Activated T-cell treated with anti-CD3 and anti-CD28 coated beads for 4 hours (primary cell): Measurements from ENCODE around the gene C2orf72.
"Not testable (repeated sequence)": the region's sequence is repeated elsewhere in the genome, so short reads cannot be mapped to it uniquely, and the experiment has no call there.

Source experiments
- DNase-seq: peaks from one replicate; pipeline ENCODE4 v3.0.0-alpha.2; 2020

Gene C2orf72

DNA sequence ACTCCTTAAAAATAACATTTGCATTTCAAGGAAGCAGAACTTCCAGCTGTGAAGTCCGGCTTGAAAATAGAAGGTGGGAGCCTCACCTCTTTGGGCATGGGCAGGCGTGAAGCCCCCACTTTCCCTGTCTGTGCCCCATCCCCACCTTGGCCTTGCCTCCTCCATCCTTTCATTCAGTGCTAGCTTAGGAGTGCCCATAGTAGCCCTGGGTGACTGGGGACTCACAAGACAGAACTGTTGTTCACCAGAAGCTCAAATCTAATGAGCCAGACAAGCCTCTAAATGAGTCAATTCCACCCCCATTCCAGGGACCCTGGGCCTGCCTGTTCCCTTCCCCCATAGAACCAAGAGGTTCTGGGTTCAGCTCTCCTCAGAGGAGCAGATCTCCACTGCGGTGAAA lies 21.4 kb upstream of the C2orf72 start:
- no peak for DNase-seq

DNA sequence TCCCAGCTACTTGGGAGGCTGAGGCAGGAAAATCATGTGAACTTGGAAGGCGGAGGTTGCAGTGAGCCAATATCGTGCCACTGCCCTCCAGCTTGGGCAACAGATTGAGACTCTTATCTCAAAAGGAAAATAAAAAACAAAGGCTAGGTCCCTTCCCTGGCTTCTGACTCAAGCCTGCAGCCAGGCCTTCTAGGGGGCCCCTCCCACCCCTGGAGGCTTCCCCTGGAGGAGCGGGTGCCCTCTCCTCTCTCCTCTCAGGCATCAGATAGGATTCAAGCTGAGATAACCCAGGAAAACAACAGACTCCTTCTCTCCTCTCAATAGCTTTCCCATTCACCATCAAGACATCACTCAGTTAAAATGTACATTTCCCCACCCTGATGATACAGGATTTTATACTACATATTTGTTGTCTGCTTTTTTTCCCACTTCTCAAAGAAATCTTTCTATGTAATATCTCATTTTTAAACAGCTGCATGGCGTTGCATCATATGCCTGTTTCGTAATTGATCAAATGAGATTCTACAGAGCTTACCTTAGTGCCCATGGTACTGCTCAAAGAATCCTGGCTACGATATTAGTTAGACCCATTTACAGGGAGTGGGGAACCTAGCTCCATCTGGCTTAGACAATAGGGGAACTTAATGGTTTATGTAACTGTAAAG lies 20.6 kb upstream of the C2orf72 start:
- no peak for DNase-seq

DNA sequence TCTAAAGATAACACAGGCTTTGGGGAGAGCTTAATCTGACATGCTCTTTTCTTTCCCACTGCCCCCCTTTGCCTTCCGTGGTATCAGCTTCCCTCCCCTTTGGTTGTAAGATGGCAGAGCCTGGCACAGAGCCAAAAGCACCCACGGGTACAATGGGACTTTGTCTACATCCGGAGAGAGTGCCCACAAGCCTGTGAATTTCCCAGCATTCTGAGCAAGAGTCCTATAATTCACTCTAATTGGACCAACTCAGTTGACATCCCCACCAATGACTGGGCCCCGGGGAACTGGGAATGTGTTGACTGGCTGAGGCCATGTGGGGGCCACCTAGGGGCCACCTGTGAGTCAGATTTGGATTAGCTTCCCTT lies 20.1 kb upstream of the C2orf72 start:
- no peak for DNase-seq

DNA sequence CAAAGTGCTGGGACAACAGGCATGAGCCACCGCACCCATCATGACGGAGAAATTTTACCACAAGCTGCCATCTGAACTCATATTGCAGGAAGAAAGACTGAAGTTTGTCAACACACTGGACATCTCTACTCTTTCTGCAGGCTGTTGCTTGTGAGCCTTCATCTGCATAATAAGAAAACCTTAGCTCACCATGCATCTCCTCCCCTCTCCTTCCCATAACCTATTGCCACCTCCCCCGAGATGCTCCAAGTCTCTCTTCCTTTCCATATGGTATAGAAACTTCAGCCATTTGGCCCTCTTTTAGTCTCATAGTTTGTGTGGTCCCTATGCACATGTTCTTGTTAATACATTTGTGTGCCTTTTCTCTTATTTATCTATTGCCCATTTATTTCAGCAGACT lies 19.1 kb upstream of the C2orf72 start:
- no peak for DNase-seq

DNA sequence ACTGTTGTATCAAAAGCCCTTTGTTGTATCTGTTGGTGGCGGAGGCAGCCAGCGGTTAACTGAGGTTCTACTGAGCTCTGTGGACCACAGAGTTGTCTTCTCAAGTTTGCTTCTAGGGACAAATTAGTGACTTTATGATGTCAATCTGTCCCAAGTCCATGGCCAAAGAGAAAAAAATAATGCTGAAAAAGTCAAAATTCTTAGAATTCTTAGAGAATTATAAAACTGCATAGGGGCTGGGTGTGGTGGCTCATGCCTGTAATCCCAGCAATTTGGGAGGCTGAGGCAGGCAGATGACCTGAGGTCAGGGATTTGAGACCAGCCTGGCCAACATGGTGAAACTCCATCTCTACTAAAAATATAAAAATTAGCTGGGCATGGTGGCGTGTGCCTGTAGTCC lies 12.3 kb upstream of the C2orf72 start:
- not testable (repeated sequence) for DNase-seq

DNA sequence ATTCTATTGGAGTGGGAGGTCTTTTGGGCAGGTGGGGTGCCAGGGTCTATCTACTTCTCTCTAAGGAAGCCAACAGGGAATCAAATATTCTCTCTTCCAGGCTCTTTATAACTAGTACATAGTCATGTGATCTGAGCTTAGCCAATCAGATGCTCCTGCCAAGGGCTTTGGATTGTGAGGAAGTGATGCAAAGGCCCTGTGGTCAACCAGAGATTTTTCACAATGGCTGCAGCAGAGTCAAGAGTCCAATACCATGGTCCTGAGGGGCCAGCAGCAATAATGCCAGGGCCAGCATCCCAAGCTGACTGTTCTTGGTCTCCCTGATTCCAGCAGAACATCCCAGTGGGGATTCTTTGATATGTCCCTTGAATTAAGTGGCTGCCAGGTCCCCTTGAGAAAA lies 8.4 kb upstream of the C2orf72 start:
- no peak for DNase-seq

DNA sequence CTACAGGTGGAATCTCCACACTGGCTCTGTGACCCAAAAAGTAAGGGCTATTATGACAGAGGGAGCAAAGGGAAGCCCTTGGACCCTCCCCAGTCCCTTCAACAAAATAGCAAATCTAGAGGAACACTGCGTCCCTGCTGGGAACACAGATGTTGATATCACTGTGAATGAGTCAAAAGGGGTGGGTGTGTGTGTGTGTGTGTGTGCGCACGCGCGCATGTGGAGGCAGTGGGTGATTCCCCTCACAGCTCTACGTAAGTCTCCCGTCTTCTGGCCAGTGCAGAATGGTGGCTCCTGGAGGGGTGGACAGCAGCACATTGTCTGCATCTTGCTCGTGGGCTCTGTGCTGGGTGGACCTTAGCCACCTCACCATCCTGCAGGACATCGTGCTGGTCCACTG lies 7.8 kb upstream of the C2orf72 start:
- no peak for DNase-seq

DNA sequence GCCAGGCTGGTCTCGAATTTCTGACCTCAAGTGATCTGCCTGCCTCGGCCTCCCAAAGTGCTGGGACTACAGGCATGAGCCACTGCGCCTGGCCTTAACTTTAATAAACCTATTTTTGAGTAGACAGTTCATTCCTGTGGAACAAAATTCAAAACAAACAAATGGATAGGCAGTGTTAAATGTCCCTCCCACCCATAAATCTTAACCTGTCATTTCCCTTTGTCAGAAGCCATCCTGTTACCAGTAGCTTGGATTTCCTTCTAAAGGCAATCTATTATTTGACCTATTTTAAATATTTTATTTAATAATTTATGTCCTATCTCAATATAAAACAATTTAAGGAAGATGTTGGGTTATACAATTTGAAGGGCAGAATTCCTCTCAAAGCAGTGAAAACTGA lies 6.6 kb upstream of the C2orf72 start:
- no peak for DNase-seq

DNA sequence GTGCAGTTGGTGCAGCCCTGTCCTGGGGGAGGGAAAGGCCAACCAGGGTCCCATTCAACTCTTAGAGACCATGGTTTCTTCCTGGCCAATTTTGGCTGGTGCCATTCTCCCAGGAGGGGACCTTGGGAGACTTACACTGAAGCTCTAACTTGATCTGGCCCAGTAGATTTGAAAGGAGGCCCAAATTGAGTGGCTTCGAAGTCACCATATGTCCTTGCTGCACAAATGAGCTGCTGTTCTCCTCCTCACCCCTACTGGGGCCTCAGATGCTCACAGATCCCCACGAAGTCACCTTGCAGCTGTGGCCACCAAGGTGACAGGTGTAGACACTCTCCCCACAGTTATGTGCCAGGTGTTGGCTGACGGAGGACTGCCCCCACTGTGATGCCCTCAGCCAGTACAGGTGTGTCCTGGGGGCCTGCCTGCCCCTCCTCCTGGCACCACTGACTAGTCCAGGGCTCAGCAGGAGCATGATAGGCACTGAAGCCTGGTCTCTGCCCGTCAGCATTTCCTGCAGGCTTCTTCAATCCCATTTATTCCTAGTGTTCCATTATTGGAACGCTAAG lies 4.7 kb upstream of the C2orf72 start:
- DNase-seq: no peak

DNA sequence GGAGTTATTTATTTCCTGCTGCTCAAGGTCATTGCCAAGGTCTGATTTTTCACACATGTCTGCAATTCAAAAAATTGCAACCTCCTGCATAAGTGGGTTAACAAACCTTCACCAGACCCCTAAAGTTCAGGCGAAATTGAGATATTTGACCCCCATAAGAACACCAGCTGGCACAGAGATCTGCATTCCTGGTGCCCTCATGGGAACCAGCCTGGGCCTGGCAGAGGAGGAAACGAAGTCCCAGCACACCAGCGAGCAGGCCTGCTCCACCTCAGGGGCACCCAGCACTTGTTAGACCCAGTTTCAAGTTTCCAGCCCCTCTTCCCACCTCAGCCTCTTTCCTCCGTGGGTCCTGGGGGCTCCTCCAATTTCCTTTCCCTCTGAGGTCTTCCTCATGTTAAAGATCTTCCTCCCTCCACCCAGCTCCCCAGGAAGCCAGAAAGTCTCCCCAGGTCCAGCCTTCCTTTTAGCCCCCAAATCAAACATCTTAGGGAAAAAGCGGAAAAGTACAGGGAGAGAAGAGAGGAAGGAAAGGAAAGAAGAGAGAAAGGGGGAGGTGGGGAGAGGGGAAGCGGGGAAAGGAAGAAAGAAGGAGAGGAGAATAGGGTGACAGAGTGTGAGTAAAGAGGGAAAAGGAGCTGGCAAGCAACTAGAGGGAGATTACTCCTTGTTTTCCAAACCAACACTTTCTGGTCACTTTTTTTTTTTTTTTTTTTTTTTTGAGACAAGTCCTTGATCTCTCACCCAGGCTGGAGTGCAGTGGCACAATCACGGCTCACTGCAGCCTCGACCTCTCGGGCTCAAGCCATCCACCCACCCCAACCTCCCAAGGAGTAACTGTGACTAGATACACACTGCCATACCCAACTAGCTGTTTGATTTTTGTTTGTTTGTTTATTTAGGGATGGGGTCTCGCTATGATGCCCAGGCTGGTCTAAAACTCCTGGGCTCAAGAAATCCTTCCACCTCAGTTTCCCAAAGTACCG lies 3.9 kb upstream of the C2orf72 start:
- no peak for DNase-seq

DNA sequence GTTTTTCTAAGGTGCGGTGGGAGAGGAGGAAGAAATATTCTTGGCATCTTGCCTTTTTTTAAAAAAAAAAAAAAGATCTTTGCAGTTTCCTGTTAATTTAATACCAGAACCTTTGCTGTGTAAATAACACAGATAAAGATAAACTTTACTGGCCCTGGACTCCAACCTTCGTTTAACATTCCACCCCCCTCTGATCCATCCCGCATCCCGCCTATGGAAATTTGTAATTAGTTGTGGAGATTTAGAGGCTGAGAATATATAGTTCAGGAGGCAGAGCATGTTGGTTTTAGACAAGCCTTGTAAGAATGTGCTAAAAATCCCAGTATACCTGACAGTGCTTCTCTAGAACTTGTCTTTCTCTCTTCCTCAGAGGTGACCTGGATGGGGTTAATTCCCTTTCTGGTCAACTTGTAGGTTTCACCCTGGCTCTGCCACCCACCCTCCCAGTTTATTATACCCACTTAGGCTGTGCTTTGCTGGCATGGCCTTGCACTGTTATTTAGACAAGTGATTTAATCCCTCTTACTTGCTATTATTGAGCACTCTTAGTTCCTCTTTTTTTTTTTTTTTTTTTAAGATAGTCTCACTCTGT lies 2.9 kb upstream of the C2orf72 start:
- DNase-seq: no peak

DNA sequence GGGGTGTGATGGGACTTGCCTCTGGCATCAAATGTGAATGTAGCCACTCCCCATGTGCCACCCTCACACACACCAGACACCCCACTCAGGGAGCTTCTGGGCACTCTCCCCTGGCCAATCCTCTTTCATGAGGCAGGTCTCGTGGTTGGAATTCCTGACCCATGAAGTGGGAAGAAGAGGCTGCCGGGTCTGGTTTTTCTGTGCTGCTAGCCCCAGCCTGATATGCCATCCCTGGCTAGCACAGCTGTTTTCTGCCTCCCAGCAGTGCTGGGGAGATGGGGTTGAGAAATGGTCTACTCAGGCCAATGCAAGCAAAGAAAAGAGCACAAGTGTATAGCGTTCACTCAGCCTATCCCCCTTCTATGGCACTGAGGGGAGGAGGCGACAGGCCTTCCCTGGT lies 1.2 kb upstream of the C2orf72 start:
- no peak for DNase-seq

DNA sequence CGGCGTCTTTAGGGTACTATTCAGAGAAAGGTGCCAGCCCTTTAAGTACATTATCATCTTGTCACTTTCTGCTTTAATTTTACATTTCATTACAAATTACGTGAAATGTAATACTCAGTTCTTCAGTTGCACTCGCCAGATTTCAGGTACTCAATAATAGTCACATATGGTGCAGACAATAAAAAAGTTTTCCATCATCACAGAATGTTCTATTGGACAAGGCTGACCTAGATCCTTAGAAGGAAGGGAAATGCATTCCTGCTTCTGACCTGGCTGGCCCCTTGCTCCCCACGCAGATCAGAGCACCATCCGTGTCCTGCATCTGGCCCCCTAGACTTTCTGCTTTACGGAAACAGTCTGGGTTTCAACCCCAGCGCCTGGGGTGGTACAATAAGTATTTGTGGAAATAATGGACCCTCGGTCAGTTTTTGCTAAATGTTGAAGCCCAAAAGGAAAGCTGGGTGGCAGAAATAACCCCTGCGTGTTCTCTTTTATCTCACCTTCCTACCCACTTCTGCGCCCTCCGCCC lies 681 bp upstream of the C2orf72 start:
- no peak for DNase-seq

DNA sequence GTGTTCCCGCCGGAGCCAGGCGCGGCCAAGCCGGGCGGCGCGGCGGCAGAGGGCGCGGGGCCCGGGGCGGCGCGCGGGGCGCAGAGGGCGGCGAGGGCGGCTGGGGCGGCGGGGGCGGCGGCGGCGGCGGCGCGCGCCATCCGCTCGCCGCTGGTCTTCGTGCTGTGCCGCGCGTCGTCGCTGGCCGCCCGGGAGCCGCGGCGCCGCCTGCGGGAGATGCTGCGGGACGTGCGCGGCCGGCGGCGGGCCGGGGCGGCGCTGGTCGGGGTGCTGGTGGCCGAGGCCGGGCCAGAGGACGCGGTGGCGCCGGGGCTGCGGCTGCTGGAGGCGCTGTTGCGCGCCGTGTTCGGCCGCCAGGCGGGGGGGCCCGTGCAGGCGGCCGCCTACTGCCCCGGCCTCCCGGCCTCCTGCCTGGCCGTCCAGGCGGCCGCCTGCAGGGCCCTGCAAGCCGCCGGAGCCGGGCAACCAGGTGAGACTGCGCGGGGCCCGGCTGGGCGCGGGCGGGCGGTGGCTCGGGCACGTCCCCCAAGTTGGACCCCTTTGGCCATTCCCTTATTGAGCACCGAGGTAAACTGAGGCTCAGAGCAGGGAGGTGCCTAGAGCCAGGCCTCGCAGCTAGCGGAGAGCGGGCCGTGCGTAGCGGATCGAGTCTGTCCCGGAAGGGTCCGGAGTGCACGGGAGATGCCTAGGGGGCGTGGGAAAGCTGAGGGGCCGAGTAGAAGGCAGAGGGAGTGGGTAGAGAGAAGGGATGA lies 584 bp downstream of the C2orf72 start:
- DNase-seq: no peak

DNA sequence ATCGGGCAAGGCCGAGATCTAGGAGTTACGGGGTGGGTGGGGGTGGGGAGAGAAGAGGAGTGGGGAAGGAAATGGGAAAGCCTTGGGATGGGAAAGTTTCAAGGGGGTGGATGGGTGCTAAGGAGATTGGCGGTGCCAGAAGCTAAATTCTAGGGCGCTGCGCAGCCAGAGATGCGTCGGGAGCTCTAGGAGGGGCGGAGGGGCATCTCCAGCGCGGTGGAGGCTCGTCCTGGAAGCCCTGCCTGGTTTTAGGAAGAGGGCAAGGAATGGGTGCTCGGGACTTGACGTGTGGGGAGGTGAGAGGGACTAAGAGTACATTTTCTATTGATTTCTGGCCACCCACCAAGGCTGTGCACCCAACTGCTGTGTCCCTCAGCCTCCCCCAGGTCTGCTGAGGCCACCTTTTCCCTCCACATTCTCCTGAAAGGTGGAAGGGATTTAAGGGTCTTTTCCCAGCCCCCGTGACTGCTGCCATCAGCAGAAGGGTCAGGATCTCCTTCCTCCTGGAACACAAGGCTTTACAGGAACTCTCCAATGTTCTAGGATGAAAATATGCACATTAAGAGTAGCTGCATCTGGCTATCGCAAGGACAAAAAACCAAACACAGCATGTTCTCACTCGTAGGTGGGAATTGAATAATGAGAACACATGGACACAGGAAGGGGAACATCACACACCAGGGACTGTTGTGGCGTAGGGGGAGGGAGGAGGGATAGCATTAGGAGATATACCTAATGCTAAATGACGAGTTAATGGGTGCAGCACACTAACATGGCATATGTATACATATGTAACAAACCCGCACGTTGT lies 1.4 kb downstream of the C2orf72 start:
- no peak for DNase-seq

DNA sequence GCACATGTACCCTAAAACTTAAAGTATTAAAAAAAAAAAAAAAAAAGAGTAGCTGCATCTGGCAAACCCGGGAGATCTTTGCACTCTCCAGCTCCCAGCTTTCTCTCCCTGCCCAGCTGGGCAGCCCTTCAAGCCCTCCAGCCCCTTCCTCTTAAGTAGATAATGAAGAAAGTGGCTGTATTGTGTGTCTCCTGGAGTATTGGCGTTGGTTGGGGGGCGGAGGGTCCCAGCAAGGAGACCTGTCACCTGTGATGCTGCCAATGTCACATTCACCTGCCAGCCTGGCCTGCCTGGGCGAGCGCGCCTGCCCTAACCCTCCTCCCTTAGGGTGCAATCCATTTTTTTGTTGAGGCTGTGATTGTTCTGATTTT lies 2.0 kb downstream of the C2orf72 start:
- no peak for DNase-seq

DNA sequence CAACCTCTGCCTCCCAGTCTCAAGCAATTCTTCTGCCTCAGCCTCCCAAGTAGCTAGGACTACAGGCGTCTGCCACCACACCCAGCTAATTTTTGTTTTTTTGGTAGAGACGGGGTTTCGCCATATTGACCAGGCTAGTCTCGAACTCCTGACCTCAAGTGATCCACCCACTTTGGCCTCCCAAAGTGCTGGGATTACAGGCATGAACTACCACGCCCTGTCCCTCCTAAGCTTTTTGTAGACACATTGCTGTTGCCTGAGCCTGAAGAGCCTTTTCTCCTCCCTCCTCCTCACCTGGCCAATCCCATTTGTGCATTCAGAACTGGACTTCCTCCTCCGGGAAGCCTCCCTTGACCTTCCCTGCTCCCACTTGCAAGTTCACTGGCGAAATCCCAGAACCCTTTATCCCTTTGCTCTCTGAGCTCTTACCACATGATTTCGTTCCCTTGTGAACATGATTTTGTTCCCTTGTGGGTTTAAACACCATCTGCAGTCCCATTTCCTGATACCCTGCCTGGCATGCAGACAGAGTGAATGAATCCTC lies 2.6 kb downstream of the C2orf72 start:
- no peak for DNase-seq

DNA sequence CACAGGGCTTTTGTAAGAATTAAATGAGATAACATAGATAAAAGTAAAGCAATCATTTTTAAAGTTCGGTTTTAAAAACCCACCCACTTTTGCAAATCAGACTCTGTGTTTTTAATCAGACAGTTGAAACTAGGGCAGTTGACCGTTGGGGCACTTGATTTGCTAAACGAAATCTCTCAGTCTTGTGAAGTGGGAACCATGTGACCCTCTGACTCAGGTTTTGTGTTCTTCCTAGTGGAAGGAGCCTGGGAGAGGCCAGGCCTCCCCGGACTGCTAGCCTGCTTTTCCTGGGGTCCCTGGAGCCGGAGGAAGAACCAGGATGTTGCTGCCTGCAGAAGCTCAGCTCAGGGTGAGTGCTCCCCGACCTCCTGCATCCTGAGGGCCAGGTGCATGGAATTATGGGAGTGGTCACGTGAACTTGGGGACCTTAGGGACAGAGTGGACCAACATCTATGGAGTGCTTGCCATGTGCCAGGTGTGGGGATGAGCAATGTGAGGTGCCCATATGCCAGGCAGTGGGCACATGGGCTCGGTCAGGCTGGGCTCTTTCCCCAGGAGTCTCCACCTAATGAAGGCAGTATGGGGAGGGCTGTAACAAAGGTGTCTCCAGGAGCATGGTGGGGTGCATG lies 3.9 kb downstream of the C2orf72 start:
- no peak for DNase-seq

DNA sequence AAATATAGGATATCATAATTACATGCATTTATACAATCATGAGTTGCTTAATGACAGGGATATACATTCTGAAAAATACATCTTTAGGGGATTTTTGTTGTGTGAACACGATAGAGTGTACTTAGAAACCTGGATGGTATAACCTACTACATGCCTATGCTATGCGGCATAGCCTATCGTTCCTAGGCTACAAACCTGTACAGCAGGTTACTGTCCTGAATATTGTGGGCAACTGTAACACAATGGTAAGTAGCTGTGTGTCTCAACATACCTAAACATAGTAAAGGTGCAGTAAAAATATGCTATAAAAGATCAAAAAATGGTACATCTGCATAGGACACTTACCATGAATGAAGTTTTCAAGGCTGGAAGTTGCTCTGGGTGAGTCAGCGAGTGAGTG lies 6.5 kb downstream of the C2orf72 start:
- no peak for DNase-seq

DNA sequence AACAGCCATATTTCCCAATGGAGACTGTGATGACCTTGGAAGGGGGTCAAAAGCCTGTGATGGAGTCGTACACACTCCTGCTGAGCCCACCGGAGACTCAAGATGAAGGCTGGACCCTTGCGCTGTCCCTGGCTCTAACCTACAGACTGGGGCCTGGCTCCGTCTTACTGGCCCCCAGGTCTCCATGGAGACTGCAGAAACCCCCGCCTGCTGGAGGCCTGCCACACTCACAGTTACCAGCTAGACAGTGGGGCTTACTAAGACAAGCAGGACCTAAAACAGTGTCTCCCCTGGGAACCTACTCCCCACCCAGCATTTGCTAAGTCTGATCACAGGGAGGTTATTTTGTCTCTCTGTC lies 9.6 kb downstream of the C2orf72 start:
- no peak for DNase-seq

DNA sequence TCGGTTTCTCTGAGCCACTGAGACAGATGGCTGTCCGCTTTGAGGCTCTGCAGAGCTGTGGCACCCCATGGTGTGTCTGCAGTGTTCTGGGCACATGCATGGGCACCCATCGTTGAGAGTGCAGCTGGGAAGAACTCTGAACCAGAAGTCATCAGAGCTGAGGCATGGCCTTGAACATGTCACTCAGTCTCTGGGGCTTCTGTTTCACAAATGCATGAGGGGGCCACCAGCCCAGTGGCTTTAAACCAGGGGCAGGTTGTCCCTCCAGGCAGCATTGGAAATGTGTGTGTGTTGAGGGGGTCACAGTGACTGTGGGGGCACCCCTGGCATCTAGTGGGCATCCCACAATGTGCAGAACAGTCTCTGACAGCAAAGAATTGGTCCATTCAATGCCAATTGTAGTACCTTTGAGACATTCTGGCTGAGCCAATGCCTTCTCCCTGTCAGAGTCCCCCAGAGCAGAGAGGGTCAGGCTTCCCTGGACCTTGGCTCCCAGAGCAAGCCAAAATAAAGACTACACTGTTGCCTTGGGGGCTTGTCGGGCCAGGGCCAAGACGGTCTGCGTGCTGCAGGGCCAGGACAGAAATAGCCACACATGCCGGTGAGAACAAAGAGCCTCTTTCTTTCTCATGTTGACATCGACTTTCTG lies 10.1 kb downstream of the C2orf72 start:
- no peak for DNase-seq
